HL-60/S4 treated with retinoic acid at 250 ng/mL for 4 days and 3 days (cell line): ENCODE results near the gene S1PR1.
"Not testable (repeated sequence)": the region's sequence is repeated elsewhere in the genome, so short reads cannot be mapped to it uniquely, and the experiment has no call there.

Source experiments
- in situ Hi-C: fragments of 300-500 bp; cut with MboI; formaldehyde crosslinking; loops from 2 replicates; pipeline ENCODE4 v1.7.0; 2022; ENCODE audit warnings: low sequenced_read_pairs

S1PR1 gene

GRCh38 chr1:101219924-101220870, 16.6 kb upstream of the S1PR1 start:
- in situ Hi-C loops = no loop called here

- in situ Hi-C loops = no loop called here
Measured at GRCh38 chr1:101220906-101221305, 15.9 kb upstream of the S1PR1 start.

GRCh38 chr1:101221945-101222429, 14.8 kb upstream of the S1PR1 start:
- in situ Hi-C loops = no loop called here

- in situ Hi-C loops = no loop called here
Measured at GRCh38 chr1:101227837-101228236, 9.0 kb upstream of the S1PR1 start.

GRCh38 chr1:101228424-101229134, 8.2 kb upstream of the S1PR1 start:
- in situ Hi-C loops = no loop called here

GRCh38 chr1:101232182-101232581, 4.6 kb upstream of the S1PR1 start:
- in situ Hi-C loops = not testable (repeated sequence)

GRCh38 chr1:101233495-101233894, 3.3 kb upstream of the S1PR1 start:
- in situ Hi-C loops = no loop called here

GRCh38 chr1:101235216-101235695, 1.6 kb upstream of the S1PR1 start:
- in situ Hi-C loops = no loop called here

- in situ Hi-C loops = no loop called here
Measured at GRCh38 chr1:101235696-101236515, 913 bp upstream of the S1PR1 start.

GRCh38 chr1:101237229-101237837, 514 bp downstream of the S1PR1 start:
- in situ Hi-C loops = no loop called here

- in situ Hi-C loops = no loop called here
Measured at GRCh38 chr1:101238031-101238628, 1.3 kb downstream of the S1PR1 start.

- in situ Hi-C loops = no loop called here
Measured at GRCh38 chr1:101238681-101239094, 1.9 kb downstream of the S1PR1 start.

- in situ Hi-C loops = no loop called here
Measured at GRCh38 chr1:101239095-101240040, 2.5 kb downstream of the S1PR1 start.

- in situ Hi-C loops = no loop called here
Measured at GRCh38 chr1:101240041-101240430, 3.2 kb downstream of the S1PR1 start.

GRCh38 chr1:101241485-101242225, 4.8 kb downstream of the S1PR1 start:
- in situ Hi-C loops = no loop called here

GRCh38 chr1:101242324-101243050, 5.7 kb downstream of the S1PR1 start:
- in situ Hi-C loops = no loop called here

GRCh38 chr1:101243751-101244150, 6.9 kb downstream of the S1PR1 start:
- in situ Hi-C loops = no loop called here

- in situ Hi-C loops = no loop called here
Measured at GRCh38 chr1:101244842-101245241, 8.0 kb downstream of the S1PR1 start.
